Endothelial cell of hepatic sinusoid (primary cell): ENCODE measurements around the gene NPC1L1.

ENCODE experiments used
- in situ Hi-C: cut with HindIII; loops from 2 replicates; pipeline ENCODE4 v1.10.0; 2017; ENCODE audit warnings: low sequenced_read_pairs

Gene NPC1L1

GRCh38 chr7:44565795-44566559 lies 24.8 kb upstream of the NPC1L1 start:
- in situ Hi-C loops: loop anchor here (25.0 kb wide), 1 partner anchor 354 kb away; the partner anchor contains the start of gene YKT6

GRCh38 chr7:44565097-44565794 lies 24.1 kb upstream of the NPC1L1 start:
- in situ Hi-C loops: loop anchor here (25.0 kb wide), 1 partner anchor 353 kb away; the partner anchor contains the start of gene YKT6

GRCh38 chr7:44564606-44565005 lies 23.5 kb upstream of the NPC1L1 start:
- in situ Hi-C loops: loop anchor here (25.0 kb wide), 1 partner anchor 352 kb away; the partner anchor contains the start of gene YKT6

DNA sequence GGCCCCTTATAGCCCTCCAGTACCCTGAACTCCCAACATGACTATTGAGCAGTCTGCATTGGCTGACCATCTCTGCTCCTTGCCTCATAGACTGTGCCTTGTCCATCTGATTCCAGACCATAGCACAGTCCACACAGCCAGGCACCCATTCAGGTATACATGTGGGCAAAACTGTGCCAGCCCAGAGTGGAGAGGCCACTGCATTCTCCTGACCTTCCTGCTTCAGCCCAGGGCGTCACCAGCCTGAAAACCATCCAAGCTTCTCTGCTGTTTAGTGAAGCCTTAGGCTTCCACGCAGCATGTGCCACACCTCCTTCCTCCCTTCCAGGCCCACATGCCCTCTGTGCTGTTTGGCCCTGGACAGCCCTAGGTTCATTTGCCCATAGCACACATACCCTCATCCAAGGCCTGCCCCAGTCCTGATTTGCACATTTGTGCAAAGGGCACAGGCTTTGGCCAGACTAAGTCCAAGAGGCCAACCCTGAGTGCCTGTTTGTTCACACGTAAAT lies 22.1 kb upstream of the NPC1L1 start:
- in situ Hi-C loops: loop anchor here (25.0 kb wide), 1 partner anchor 351 kb away; the partner anchor contains the start of gene YKT6

DNA sequence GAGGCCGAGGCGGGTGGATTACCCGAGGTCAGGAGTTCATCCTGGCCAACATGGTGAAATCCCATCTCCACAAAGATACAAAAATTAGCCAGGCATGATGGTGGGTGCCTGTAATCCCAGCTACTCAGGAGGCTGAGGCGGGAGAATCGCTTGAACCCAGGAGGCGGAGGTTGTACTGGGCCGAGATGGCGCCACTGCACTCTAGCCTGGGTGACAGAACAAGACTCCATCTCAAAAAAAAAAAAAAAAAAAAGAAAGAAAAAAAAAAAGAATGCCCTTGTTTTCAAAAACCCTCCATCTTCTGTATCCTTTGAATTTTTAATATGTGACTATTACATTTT lies 21.5 kb upstream of the NPC1L1 start:
- in situ Hi-C loops: loop anchor here (25.0 kb wide), 1 partner anchor 350 kb away; the partner anchor contains the start of gene YKT6

DNA sequence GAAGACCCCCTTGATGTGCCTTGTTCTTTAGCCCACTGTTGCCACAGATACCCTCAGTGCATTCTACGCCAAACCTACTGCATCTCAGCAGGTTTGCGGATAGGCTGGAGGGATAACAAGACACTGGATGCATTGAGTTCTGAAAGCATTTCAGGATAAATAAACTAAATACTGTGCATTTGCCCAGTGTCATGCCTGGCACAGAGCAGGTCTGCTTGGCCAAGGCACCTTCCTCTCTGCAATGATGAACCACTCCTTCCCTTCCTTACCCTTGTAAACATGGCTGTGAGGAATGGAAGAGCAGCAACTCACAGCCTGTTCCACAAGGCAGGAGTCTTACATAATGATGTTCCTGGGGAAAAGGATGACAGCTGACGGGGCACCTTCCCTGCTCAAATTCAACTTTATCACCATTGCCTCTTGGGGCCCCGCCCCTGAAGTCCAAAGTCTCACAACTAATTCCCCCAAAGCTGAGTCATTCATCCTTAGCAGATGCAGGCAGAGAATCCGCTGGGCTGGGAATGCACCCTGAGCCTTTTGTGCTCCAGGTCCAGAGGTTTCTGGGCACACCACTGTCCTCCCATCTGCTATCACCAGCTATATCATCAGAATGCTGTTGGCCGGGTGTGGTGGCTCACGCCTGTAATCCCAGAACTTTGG lies 21.0 kb upstream of the NPC1L1 start:
- in situ Hi-C loops: loop anchor here (25.0 kb wide), 1 partner anchor 350 kb away; the partner anchor contains the start of gene YKT6

DNA sequence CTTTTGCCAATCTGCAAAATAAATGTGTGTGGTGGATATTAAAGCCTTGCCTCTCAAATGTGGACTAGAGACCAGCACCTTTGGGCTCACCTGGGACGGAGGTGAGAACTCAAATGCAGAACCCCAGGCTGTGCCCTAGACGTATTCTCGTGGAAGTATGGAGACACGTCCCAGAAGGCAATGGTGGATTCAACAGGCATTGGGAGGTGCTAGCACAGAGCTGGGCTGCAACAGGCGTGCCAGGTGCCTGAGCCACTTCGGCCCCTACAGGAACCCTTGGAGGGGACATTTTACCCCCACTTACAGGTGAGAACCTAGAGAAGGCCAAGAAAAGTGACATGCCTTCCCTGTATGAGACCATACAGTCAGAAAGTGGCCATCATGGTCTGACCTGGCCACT lies 20.4 kb upstream of the NPC1L1 start:
- in situ Hi-C loops: loop anchor here (25.0 kb wide), 1 partner anchor 349 kb away; the partner anchor contains the start of gene YKT6

DNA sequence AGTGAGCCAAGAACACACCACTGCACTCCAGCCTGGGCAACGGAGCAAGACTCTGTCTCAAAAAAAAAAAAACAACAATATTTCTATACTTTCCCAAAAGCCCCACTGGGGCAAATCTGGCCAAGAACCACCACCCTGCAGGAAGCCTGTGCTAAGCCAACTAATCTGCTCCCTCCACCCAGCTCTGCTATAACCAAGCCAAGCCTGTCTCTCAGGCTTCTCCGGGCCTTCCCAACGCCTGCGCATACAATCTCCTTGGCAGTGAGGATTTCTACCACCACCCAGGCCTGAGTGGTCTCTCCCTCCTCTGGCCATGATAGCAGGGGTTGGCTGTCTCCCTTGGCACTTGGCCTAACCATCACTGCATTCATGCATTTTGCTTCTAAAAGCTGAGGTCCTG lies 18.4 kb upstream of the NPC1L1 start:
- in situ Hi-C loops: loop anchor here (25.0 kb wide), 1 partner anchor 347 kb away; the partner anchor contains the start of gene YKT6

- in situ Hi-C loops: loop anchor here (25.0 kb wide), 1 partner anchor 345 kb away; the partner anchor contains the start of gene YKT6
Observed at GRCh38 chr7:44557485-44557884, 16.4 kb upstream of the NPC1L1 start.

- in situ Hi-C loops: loop anchor here (25.0 kb wide), 1 partner anchor 343 kb away; the partner anchor contains the start of gene YKT6
Observed at GRCh38 chr7:44555350-44555749, 14.2 kb upstream of the NPC1L1 start.

- in situ Hi-C loops: loop anchor here (25.0 kb wide), 1 partner anchor 340 kb away; the partner anchor contains the start of gene YKT6
Observed at GRCh38 chr7:44552473-44553005, 11.4 kb upstream of the NPC1L1 start.

DNA sequence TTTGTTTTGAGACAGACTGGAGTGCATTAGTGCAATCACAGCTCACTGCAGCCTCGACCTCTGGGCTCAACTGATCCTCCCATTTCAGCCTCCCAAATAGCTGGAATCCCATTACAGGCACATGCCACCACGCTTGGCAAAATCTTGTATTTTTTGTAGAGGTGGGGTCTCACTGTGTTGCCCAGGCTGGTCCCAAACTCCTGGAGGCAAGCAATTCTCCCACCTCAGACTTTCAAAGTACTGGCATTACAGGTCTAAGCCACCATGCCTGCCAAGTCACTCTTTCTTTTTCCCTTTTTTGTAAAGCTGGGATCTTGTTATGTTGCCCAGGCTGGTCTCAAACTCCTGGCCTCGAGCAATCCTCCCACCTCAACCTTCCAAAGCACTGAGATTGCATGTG lies 8.3 kb upstream of the NPC1L1 start:
- in situ Hi-C loops: no loop called here

- in situ Hi-C loops: no loop called here
Observed at GRCh38 chr7:44548893-44549292, 7.8 kb upstream of the NPC1L1 start.

DNA sequence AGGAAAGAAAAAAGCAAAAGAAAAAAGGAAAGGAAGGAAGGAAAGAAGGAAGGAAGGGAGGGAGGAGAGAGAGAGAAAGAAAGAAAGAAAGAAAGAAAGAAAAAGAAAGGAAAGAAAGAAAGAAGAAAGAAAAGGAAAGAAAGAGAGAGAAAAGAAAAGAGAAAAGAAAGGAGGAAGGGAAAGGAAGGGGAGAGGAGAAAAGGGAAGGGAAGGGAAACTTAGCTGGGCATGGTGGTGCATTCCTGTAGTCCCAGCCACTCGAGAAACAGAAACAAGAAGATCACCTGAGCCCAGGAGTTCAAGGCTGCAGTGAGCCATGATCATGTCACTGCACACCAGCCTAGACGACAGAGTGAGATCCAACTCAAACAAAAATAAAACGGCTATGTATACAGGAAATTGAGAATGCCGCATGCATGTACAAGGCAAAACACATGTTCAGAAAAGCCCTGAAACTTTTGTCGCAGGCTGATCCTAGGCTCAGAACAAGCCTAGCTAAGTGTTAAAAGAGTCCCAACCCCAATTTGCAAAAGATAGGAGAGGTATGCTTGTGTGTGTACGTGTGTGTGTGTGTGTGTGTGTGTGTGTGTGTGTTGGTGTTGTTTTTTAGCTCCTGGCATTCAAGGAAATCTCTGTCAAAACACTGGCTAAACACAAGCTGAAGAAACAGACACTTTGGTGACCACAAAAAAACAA lies 6.6 kb upstream of the NPC1L1 start:
- in situ Hi-C loops: no loop called here

DNA sequence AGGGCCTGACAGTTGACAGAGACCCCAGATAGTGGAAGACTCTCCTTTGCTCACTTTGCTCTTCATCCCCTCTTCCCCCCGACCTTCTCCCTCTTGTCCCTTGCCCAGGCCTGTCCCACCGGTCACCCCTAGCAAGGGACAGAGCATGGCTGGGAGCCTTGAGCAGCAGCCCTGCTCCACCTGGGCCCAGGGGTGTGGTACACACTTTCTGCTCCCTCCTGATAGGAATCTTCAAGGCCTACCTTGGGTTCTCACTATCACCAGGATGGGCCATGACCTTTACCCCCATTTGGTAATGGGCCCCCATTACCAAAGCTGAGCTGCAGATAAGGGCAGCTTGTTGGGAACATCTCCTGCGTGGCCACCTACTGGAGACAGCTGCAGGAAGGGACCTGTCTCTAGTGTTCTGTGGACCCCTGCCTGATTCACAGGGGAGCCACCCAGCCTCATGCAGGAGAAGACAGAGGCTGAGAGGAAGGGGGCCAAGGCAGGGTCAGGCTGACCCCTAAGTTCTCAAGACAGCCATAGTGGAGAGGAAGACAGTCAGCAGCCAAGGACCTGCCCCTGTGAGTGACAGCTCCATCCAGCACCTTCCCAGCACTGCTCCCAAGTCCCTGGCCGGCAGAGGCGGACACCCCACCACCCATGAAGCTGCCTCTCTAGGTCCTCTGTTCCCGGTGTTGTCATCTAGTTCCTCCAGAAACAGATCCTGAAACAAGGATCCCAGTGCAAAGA lies 913 bp upstream of the NPC1L1 start:
- in situ Hi-C loops: no loop called here

DNA sequence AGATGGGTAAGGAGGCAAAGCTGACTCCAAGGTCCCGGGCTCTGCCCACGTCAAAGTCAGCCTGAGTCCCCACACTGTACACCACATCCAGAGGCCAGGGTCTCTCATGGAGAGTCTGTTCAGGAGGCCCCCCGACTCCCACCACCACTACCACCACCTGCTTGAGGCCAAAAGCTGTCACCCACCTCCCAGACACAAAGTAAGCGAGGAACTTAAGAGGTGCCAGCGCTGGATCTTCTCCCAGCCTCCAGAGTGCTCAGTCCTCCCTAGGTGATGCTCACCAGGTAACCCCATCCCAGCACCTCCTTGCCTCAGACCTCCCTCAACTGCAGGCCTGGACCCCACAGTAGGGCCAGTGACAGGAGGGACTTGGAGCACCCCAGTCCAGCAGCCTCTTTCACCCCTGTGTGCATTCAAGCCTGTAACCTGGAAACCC lies 520 bp downstream of the NPC1L1 start:
- in situ Hi-C loops: no loop called here

GRCh38 chr7:44539669-44540506 lies 1.2 kb downstream of the NPC1L1 start:
- in situ Hi-C loops: no loop called here
